ENCODE measurements around the gene TLR1. TPM values are rescaled to one million over a fixed set of nuclear protein-coding genes. Genes with fewer than 3 reads are reported as not detected.

TLR1 gene
- polyA plus RNA-seq, 1 donor from 2014 or later = not detected

GRCh38 chr4:38783109-38783460 lies 21.5 kb downstream of the TLR1 start:
- Histone ChIP-seq H4K20me1 (ENCODE audit: insufficient read depth) (no peaks in the 10 kb centered on the region), H3K9ac (ENCODE audit: low read length) (no peak overlapping the region), H3K9me3 (ENCODE audit: low read length) (no peaks in the 10 kb centered on the region), H3K9me2 (ENCODE audit: insufficient read depth, low read length) (no peaks in the 10 kb centered on the region), H3K27me3 (ENCODE audit: insufficient read depth, low read depth, low read length) (no peaks in the 10 kb centered on the region), H3K79me2 (replicated peaks; ENCODE audit: insufficient read depth, low read length) (no peaks in the 10 kb centered on the region), H2AFZ (ENCODE audit: low read depth, low read length) (no peak overlapping the region), H3F3A (ENCODE audit: insufficient read depth, low read length, poor library complexity, severe bottlenecking) (no peaks in the 10 kb centered on the region), H3K27ac (ENCODE audit: low read length) (no peak overlapping the region), H3K4me3 (ENCODE audit: low read length) (no peak overlapping the region), H3K4me2 (ENCODE audit: low read length) (no peak overlapping the region), H3K36me3 (ENCODE audit: insufficient read depth, low read length) (no peaks in the 10 kb centered on the region)
- TF ChIP-seq TAF1 (IDR thresholded peaks at IDR 0.05; ENCODE audit: low read depth) (no peak), MXI1 (conservative IDR thresholded peaks at IDR 0.05; ENCODE audit: poor library complexity, severe bottlenecking) (no peak), EZH2 (IDR thresholded peaks at IDR 0.05; ENCODE audit: borderline replicate concordance, insufficient read depth, low read length, poor library complexity, severe bottlenecking) (no peak), CTCF (IDR thresholded peaks at IDR 0.05; ENCODE audit: poor library complexity, severe bottlenecking) (no peak), REST (IDR thresholded peaks at IDR 0.05; ENCODE audit: borderline replicate concordance) (no peak), POLR2AphosphoS5 (IDR thresholded peaks at IDR 0.05) (no peak)

GRCh38 chr4:38782452-38783108 lies 22.0 kb downstream of the TLR1 start, which contains the start of gene TLR10:
Gene TLR10, minus strand, starts transcription at chr4:38782990. Its CDS starts 7,400 bp downstream, at chr4:38775590.
- no peaks in the 10 kb centered on the region for H3K27me3 ChIP-seq (ENCODE audit: insufficient read depth, low read depth, low read length)
- no peak within 1 kb of the TSS for H3K27ac ChIP-seq (ENCODE audit: low read length)
- H3F3A ChIP-seq (ENCODE audit: insufficient read depth, low read length, poor library complexity, severe bottlenecking) = no peaks in the 10 kb centered on the region
- H3K9me3 ChIP-seq (ENCODE audit: low read length) = no peaks in the 10 kb centered on the region
- no peaks in the 10 kb centered on the region for H3K9me2 ChIP-seq (ENCODE audit: insufficient read depth, low read length)
- no peaks in the 10 kb centered on the region for H3K36me3 ChIP-seq (ENCODE audit: insufficient read depth, low read length)
- TF ChIP-seq SMC3 (conservative IDR thresholded peaks at IDR 0.05; ENCODE audit: poor library complexity) = peak; percentile 91
- TF ChIP-seq CTCF (IDR thresholded peaks at IDR 0.05; ENCODE audit: poor library complexity, severe bottlenecking) = peak; percentile 79
- no peak for TF ChIP-seq REST (IDR thresholded peaks at IDR 0.05; ENCODE audit: borderline replicate concordance)
- TF ChIP-seq RAD21 (conservative IDR thresholded peaks at IDR 0.05) = peak; percentile 81
- H3K4me2 ChIP-seq (ENCODE audit: low read length) = no peak within 1 kb of the TSS
- no peak within 1 kb of the TSS for H2AFZ ChIP-seq (ENCODE audit: low read depth, low read length)
- H3K9ac ChIP-seq (ENCODE audit: low read length) = no peak within 1 kb of the TSS
- no peaks in the 10 kb centered on the region for H4K20me1 ChIP-seq (ENCODE audit: insufficient read depth)
- no peaks in the 10 kb centered on the region for H3K79me2 ChIP-seq (replicated peaks; ENCODE audit: insufficient read depth, low read length)
- no peak within 1 kb of the TSS for H3K4me3 ChIP-seq (ENCODE audit: low read length)

Measured in neural cell (in vitro differentiated cells).